HEK293 (cell line): ENCODE results near the gene UST.

ENCODE experiments used
- CTCF ChIA-PET: fragments of 350-600 bp; formaldehyde crosslinking; extraction: SDS; loops from one replicate; lab custom pipeline; 2021; ENCODE audit warnings: antibody characterized with exemption; lab: Yijun Ruan, JAX
- POLR2A ChIA-PET: fragments of 300-600 bp; formaldehyde crosslinking; extraction: SDS; loops from one replicate; lab custom pipeline; 2020; ENCODE audit warnings: antibody characterized with exemption, inconsistent platforms; lab: Yijun Ruan, JAX
- H3K27ac ChIP-seq: fragments of 200-500 bp; sonication (Bioruptor generic); 2 replicates; pipeline ENCODE4 v1.5.1; 2014; ENCODE audit warnings: low read depth, low read length, control low read depth, inconsistent platforms; ENCODE audit errors: extremely low read depth
- H3K36me3 ChIP-seq, 2 experiments: fragments of 200-500 bp in 1 of 2; sonication (Bioruptor generic) in 1 of 2; 1 replicate in 1 of 2; 2 replicates in 1 of 2; pipeline ENCODE4 v1.5.1; 2014 to 2017; ENCODE audit warnings: inconsistent platforms in 2 of 2, low read length in 2 of 2; ENCODE audit not compliant: control insufficient read depth in 2 of 2, insufficient read depth in 1 of 2
- H3K4me1 ChIP-seq: fragments of 200-500 bp; sonication (Bioruptor generic); 2 replicates; pipeline ENCODE4 v1.5.1; 2014; ENCODE audit warnings: mild to moderate bottlenecking, low read length, inconsistent platforms; ENCODE audit not compliant: control insufficient read depth, insufficient read depth
- H3K4me3 ChIP-seq: 2 replicates; pipeline ENCODE4 v1.5.1; 2011; ENCODE audit warnings: low read depth, mild to moderate bottlenecking, control low read depth, low read length, moderate library complexity
- H3K9me3 ChIP-seq: fragments of 200-500 bp; sonication (Bioruptor generic); 2 replicates; pipeline ENCODE4 v1.5.1; 2014; ENCODE audit warnings: low read depth, low read length, inconsistent platforms; ENCODE audit not compliant: control insufficient read depth, insufficient read depth
- CTCF ChIP-seq: fragments of 450-650 bp; formaldehyde crosslinking; IDR thresholded peaks from 2 replicates; pipeline ENCODE4 v1.5.1; 2016; ENCODE audit warnings: missing biosample characterization, missing genetic modification characterization
- GLI4 ChIP-seq: fragments of 450-650 bp; formaldehyde crosslinking; IDR thresholded peaks from 2 replicates; pipeline ENCODE4 v1.5.1; 2016; ENCODE audit warnings: missing biosample characterization, missing genetic modification characterization
- HOXA7 ChIP-seq: sonication (generic); formaldehyde crosslinking; IDR thresholded peaks from 2 replicates; pipeline ENCODE4 v1.8.1; 2022; ENCODE audit warnings: missing genetic modification reagents, borderline replicate concordance
- KLF9 ChIP-seq: fragments of 450-650 bp; formaldehyde crosslinking; IDR thresholded peaks from 2 replicates; pipeline ENCODE4 v1.5.1; 2016; ENCODE audit warnings: missing biosample characterization, missing genetic modification characterization, low read depth
- MYNN ChIP-seq: fragments of 450-650 bp; formaldehyde crosslinking; IDR thresholded peaks from 2 replicates; pipeline ENCODE4 v1.5.1; 2016; ENCODE audit warnings: missing biosample characterization, missing genetic modification characterization, borderline replicate concordance
- PRDM4 ChIP-seq: fragments of 450-650 bp; formaldehyde crosslinking; IDR thresholded peaks from 2 replicates; pipeline ENCODE4 v1.5.1; 2017; ENCODE audit warnings: missing biosample characterization, missing genetic modification characterization
- YY2 ChIP-seq: fragments of 450-650 bp; formaldehyde crosslinking; IDR thresholded peaks from 2 replicates; pipeline ENCODE4 v1.5.1; 2016; ENCODE audit warnings: missing biosample characterization, missing genetic modification characterization
- ZBTB1 ChIP-seq: fragments of 450-650 bp; formaldehyde crosslinking; IDR thresholded peaks from 2 replicates; pipeline ENCODE4 v1.5.1; 2016; ENCODE audit warnings: missing biosample characterization, missing genetic modification characterization
- ZEB2 ChIP-seq: fragments of 450-650 bp; formaldehyde crosslinking; IDR thresholded peaks from 2 replicates; pipeline ENCODE4 v1.5.1; 2016; ENCODE audit warnings: missing biosample characterization, missing genetic modification characterization
- ZNF239 ChIP-seq: fragments of 450-650 bp; formaldehyde crosslinking; IDR thresholded peaks from 2 replicates; pipeline ENCODE4 v1.5.1; 2016; ENCODE audit warnings: missing biosample characterization, missing genetic modification characterization
- ZNF37A ChIP-seq: fragments of 450-650 bp; IDR thresholded peaks from 2 replicates; pipeline ENCODE4 v1.5.1; 2018; ENCODE audit warnings: missing biosample characterization, missing genetic modification characterization
- ZNF391 ChIP-seq: fragments of 450-650 bp; formaldehyde crosslinking; IDR thresholded peaks from 2 replicates; pipeline ENCODE4 v1.5.1; 2016; ENCODE audit warnings: low read depth, missing biosample characterization, missing genetic modification characterization, borderline replicate concordance
- ZNF530 ChIP-seq: fragments of 450-650 bp; formaldehyde crosslinking; IDR thresholded peaks from 2 replicates; pipeline ENCODE4 v1.5.1; 2016; ENCODE audit warnings: low read depth, missing biosample characterization, missing genetic modification characterization
- ZNF555 ChIP-seq: fragments of 450-650 bp; formaldehyde crosslinking; conservative IDR thresholded peaks from 2 replicates; pipeline ENCODE4 v1.5.1; 2017; ENCODE audit warnings: missing biosample characterization, mild to moderate bottlenecking, missing genetic modification characterization, inconsistent platforms
- ZNF571 ChIP-seq: fragments of 450-650 bp; formaldehyde crosslinking; IDR thresholded peaks from 2 replicates; pipeline ENCODE4 v1.5.0; 2017; ENCODE audit warnings: missing biosample characterization, missing genetic modification characterization
- ZNF610 ChIP-seq: fragments of 450-650 bp; formaldehyde crosslinking; IDR thresholded peaks from 2 replicates; pipeline ENCODE4 v1.5.1; 2016; ENCODE audit warnings: missing biosample characterization, missing genetic modification characterization, borderline replicate concordance
- ZNF776 ChIP-seq: fragments of 450-650 bp; formaldehyde crosslinking; IDR thresholded peaks from 2 replicates; pipeline ENCODE4 v1.5.0; 2017; ENCODE audit warnings: missing biosample characterization, missing genetic modification characterization, borderline replicate concordance
- ZNF792 ChIP-seq: fragments of 450-650 bp; formaldehyde crosslinking; IDR thresholded peaks from 2 replicates; pipeline ENCODE4 v1.5.1; 2016; ENCODE audit warnings: missing biosample characterization, missing genetic modification characterization
- ZNF837 ChIP-seq: fragments of 450-650 bp; formaldehyde crosslinking; IDR thresholded peaks from 2 replicates; pipeline ENCODE4 v1.5.1; 2016; ENCODE audit warnings: missing biosample characterization, missing genetic modification characterization

The UST gene

GRCh38 chr6:148842296-148843019 is 95.6 kb downstream of the UST start (continued):
- TF ChIP-seq HOXA7 (CRISPR knock-in tag) (no peak), ZBTB1 (tag by site-specific recombination) (no peak), MYNN (tag by site-specific recombination) (no peak)

- CTCF ChIA-PET, result no interaction called here
- H3K9me3 ChIP-seq, result no peaks in the 10 kb centered on the region
- no peaks in the 10 kb centered on the region for H3K4me1 ChIP-seq
- POLR2A ChIA-PET, result no interaction called here
- H3K27ac ChIP-seq, result no peak overlapping the region
- H3K36me3 ChIP-seq, result no peaks in the 10 kb centered on the region
- no peak for TF ChIP-seq ZNF610 (tag by site-specific recombination)
- TF ChIP-seq ZNF571 (tag by site-specific recombination), result no peak
- no peak for TF ChIP-seq CTCF (tag by site-specific recombination)
- no peak for TF ChIP-seq ZNF837
- TF ChIP-seq YY2 (tag by site-specific recombination), result no peak
- no peak for TF ChIP-seq ZNF555 (tag by site-specific recombination)
- no peak for TF ChIP-seq KLF9
- no peak for TF ChIP-seq PRDM4 (tag by site-specific recombination)
- no peak for TF ChIP-seq ZNF391 (tag by site-specific recombination)
- TF ChIP-seq ZEB2 (tag by site-specific recombination), result no peak
- no peak for TF ChIP-seq GLI4 (tag by site-specific recombination)
- no peak for TF ChIP-seq ZNF530 (tag by site-specific recombination)
- no peak for TF ChIP-seq ZNF792 (tag by site-specific recombination)
- TF ChIP-seq ZNF776 (tag by site-specific recombination), result no peak
- no peak overlapping the region for H3K4me3 ChIP-seq
Measured at GRCh38 chr6:148845464-148845863, 98.6 kb downstream of the UST start.

GRCh38 chr6:148846778-148847761 is 100.2 kb downstream of the UST start:
- CTCF ChIA-PET, result interaction anchor here (0.7 kb wide), 1 partner anchor 323 kb away, joined by 3 read pairs; no protein-coding TSS in a partner anchor
- Histone ChIP-seq H3K4me3 (no peak overlapping the region), H3K9me3 (no peaks in the 10 kb centered on the region), H3K4me1 (no peaks in the 10 kb centered on the region), H3K36me3 (no peaks in the 10 kb centered on the region), H3K27ac (no peak overlapping the region)
- TF ChIP-seq ZNF239 (tag by site-specific recombination), result no peak
- TF ChIP-seq ZNF37A (tag by site-specific recombination), result no peak
- POLR2A ChIA-PET, result no interaction called here
